NCI-H226 (cell line): ENCODE results near the gene AKR7A2.

Experiments
- DNase-seq: peaks from one replicate; pipeline ENCODE4 v3.0.0-alpha.2; 2015

Gene AKR7A2

DNA sequence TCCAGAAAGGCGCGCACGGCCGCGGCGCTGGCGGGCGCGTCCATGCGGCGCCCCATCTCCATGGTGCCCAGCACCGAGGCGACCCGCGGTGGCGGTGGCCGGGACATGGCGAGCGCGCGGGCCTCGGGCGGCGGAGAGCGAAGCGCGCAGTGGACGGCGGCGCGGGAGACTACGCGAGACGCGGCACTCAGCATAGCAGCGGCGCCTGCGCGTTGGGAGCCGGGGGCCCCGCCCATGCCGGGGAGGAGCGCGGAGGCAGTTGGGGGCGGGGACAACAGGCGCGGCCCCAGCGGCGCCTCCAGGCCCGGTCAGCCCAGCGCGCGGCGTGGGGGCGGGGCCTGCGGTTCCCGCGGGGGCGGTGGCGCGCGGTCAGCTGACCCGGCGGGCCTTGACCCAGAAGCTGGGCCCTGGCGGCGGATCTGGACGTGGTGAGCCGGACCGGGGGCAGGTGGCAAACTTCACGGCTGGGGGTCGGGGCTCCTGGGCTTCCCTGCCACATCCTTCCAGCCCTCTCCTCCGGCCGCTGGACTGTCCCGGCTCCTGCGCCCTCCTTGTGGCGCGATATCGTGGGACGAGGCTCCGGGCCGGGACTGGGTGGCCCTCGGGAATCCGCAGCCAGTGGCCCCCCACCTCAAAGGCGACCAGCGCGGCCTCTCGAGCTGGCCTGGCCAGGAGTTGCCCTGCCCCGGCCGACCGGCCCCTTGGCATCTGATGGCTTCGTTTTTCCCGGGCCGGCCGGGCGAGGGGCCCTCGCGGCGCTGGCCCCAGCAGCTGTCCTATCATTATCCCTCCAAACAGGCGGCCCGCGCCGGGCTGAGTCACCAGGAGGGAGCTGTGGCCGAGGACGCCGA is at the start of gene AKR7A2, which contains the start of gene SLC66A1:
TSS of gene AKR7A2 (minus strand) at position 214 of the 851 bp plus-strand sequence. CDS start at position 194, 20 bp downstream.
TSS of gene SLC66A1 (plus strand) at position 396 of the 851 bp plus-strand sequence. CDS start 5,352 bp downstream, outside the sequence.
- peak; percentile 86 for DNase-seq

DNA sequence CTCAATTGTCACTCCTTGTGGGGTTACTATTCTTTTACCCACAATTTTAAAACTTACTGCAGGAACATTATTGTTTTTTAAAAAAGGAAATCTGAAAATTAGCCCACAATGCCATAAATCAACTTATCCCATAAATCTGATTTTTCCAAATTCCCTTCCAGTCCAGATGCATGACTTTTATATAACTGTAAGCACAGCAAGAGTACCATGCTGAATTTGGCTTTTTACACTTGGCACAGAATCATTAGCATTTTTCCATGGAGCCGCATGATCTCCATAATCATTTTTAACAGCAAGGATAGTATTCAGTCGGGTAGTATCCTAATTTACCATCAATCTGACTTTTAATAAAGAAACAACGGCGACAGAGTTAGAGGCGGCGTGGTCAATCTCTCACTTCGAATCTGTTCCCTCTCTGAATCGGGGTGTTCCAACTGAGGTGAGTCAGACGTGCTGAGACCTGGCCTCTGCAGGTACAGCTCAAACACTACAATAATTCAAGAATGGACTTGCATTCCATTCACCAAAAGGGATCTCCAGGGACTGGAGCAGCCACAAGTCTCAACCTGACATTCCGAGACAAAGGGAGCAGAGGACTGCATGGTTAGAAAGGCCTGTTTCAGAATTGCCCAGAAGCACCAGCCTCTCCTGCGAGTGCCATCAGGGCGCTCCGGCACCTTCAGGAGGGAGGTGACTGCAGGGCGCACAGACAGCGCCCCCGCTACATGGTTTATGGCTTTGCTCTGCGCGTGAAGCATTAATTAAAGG is 49.1 kb upstream of the AKR7A2 start:
- no peak for DNase-seq

- DNase-seq: no peak
Measured at GRCh38 chr1:19360432-19360831, 48.5 kb upstream of the AKR7A2 start.

GRCh38 chr1:19360016-19360415 is 48.1 kb upstream of the AKR7A2 start:
- DNase-seq: no peak

GRCh38 chr1:19359357-19359756 is 47.4 kb upstream of the AKR7A2 start:
- DNase-seq: no peak

DNA sequence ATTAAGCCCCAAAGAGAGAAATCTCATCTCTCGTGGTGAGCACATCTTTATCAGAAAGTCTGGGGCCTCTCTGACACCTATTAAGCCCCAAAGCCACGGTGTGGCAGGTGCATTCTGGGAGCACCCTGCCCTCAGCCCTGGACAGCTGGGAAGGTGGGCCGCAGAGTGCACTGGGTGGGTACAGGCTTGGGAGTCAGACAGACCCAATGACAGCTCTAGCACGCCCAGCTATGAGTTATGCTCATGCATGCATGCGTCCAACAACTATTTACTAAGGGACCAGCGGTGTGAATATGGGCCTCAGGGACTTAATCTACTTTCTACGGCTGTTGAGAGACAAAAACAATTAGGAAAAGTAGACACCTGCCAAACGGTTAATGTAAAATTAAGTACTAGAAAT is 46.8 kb upstream of the AKR7A2 start:
- DNase-seq: no peak

- DNase-seq: no peak
Measured at GRCh38 chr1:19357299-19357986, 45.5 kb upstream of the AKR7A2 start.

DNA sequence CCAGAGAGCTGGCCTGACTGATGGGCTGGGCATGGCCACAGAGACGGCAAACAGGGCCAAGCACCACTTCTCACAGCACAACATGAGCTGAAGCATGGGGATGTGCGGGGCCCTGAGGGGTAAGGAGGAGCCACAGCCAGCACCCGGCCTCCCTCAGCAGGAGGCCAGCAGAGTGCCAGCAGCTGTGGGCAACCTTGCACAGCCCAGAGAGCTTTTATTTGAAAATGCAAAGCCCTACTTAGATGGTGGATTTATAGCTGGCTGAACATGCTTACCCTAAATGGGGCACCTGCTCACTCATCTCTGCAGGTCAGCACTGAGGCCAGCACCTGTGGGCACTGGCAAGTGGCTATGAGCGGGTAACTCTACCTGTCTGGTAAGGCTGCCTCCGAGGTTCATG is 44.3 kb upstream of the AKR7A2 start:
- no peak for DNase-seq

DNA sequence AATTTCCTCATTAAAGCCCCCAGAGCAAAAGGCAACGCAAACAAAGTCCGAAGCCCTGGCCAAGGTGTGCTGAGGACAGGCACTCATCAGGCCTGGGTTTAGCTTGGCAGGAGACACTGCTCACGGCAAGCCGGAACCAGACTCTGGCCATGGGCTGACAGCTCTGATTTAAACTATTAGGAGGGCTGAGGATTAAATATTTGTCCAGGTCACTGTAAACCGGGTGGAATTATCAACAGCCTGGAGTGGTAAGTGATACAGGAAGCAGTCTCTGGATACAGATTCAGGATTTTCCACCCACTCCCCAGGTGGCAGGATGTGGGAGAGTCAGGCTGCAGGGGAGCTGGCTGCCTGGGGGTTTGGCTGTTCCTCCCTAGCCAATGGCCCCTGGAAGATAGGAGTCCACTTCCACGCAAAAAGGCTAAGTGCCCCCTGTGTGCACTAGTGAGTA is 42.6 kb upstream of the AKR7A2 start:
- no peak for DNase-seq

DNA sequence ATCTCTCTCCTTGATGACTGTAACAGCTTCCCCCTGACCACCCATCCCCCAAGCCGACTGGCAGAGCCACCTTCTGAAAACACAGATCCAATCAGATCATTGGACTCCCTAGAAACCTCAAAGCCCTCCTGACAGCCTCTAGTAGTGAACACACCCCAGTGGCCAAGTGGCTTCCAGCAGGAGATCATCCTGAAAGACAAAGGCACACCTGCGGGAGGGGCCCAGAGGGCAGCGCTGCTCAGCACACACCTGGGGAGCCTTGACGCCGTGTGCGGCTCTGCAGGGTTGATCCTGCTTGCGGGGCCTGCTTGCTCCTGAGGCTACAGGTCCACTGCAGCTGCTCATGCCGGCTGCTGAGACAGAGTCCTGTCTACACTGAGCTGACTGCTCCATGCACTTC is 41.7 kb upstream of the AKR7A2 start:
- no peak for DNase-seq

GRCh38 chr1:19352839-19353238 is 40.9 kb upstream of the AKR7A2 start:
- no peak for DNase-seq

- DNase-seq: no peak
Measured at GRCh38 chr1:19351873-19352272, 39.9 kb upstream of the AKR7A2 start.

DNA sequence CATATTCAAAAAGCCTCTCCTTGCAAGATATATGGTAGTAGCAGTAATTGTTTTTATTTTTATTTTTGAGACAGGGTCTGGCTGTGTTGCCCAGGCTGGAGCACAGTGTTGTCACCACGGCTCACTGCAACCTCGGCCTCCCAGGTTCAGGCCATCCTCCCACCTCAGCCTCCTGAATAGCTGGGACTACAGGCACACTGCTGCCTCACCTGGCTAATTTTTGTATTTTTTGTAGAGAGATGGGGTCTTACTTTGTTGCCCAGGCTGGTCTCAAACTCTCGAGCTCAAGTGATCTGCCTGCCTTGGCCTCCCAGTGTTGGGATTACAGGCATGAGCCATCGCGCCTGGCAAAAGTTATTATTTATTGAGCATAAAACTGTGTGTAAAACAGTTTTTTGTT is 38.6 kb upstream of the AKR7A2 start:
- DNase-seq: no peak

DNA sequence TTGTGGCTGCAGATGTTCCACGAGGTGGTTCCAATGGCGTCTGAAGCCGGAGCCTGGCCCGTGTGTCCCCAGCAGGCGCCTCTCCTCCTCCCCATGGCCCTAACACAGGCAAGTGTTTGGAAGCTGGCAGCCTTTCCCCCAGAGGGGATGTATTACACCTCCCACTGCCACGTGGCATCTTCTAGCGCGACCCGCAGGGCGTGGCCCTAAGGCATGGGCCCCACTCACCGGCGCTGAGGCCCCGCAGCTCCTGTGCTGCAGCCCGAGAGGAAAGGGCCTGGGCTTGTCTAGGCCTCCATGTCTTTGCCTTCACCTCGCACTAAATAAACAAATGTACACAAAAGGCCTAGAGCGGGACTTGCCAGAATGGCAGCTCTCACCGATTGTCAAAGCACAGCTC is 38.1 kb upstream of the AKR7A2 start:
- DNase-seq: no peak

DNA sequence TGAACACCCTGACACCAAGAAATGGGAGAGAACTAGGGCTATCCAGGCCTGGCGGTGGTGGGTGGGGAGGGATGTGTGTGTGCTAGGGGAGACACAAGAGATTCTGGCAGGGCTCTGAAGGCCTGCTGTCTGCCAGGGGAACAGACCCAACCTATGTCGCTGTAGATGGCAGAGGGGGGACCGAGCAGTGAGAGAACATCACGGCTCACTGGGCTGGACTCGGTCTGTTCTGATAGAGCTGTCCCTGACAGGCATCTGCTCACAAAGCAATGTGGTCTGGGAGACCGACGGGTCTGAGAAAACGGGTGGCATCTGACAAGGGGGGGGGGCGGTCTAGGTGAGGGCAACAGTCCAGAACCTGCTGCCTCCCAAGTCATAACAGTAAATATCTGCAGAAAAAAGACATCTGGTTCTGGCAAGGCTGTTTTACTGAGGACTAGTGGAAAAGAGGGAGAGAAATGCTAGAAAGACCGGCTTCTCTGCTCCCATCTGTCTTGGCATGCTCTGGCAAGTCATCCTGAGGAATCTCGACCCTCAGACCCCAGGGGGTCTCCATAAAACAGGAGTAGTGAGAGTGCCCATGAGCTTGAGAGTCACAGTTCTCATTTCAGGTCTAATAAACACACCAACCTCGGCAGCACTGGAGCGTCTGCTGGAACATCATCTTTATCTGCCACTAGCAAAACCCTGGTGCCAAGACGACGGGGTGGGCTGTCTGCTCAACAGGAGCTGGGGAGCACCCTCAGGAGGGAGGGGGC is 36.7 kb upstream of the AKR7A2 start:
- DNase-seq: no peak

- DNase-seq: no peak
Measured at GRCh38 chr1:19347533-19348172, 35.7 kb upstream of the AKR7A2 start.

GRCh38 chr1:19346026-19346425 is 34.1 kb upstream of the AKR7A2 start:
- DNase-seq: no peak

- DNase-seq: no peak
Measured at GRCh38 chr1:19345391-19345790, 33.4 kb upstream of the AKR7A2 start.

- DNase-seq: no peak
Measured at GRCh38 chr1:19344831-19345230, 32.9 kb upstream of the AKR7A2 start.

- DNase-seq: peak; percentile 16
Measured at GRCh38 chr1:19344372-19344810, 32.4 kb upstream of the AKR7A2 start.

DNA sequence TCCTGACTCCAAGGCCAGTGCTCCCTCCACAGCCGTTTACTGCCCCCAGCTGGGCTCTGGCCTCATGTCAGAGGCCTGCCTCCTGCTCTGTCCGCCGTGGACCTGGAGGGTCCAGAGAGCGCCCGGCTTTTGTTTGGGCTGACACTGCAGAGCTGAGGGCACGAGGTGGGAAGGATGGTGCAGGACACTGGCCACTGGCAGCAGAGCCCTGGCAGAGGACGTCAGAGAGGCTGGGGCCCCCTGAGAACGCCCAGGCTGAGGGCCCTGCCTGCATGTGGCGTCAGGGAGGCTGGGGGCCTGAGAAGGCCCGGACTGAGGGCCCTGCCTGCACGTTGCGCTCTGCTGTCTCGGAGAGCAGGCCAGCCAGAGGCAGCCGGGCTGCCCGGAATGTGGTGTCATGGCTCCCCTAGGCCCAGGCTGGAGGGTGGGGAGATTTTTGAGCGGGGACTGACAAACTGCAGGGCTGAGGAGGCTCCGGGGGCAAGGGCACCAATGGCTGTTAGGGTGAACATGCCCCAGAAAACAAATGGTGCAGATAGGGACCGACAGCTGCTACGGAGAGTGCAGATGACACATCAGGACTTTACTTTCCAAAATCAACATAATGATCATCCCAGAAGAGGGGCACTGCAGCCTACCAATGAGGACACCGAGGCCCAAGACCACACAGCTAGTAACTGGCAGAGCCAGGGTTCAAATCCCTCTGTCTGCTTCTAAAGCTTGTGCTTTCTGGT is 31.8 kb upstream of the AKR7A2 start:
- no peak for DNase-seq
